Coronary artery (tissue), 2 donors: Measurements from ENCODE around the gene CRADD.

Experiments
- DNase-seq: peaks from one replicate; pipeline ENCODE4 v3.0.0-alpha.2; 2017; ENCODE audit warnings: low spot score
- H3K27ac ChIP-seq, 2 donors: fragments of 200-600 bp; sonication (generic); one replicate each; pipeline ENCODE4 v1.5.1; 2016 to 2019
- H3K4me3 ChIP-seq: fragments of 200-600 bp; sonication (generic); 2 replicates; pipeline ENCODE4 v1.5.1; 2016; ENCODE audit warnings: mild to moderate bottlenecking, moderate library complexity
- TF ChIP-seq, protein P1 (sequence below): fragments of 200-600 bp; sonication (generic); IDR thresholded peaks from one replicate; pipeline ENCODE4 v1.5.1; 2019; ENCODE audit warnings: antibody characterized with exemption

The CRADD gene

DNA sequence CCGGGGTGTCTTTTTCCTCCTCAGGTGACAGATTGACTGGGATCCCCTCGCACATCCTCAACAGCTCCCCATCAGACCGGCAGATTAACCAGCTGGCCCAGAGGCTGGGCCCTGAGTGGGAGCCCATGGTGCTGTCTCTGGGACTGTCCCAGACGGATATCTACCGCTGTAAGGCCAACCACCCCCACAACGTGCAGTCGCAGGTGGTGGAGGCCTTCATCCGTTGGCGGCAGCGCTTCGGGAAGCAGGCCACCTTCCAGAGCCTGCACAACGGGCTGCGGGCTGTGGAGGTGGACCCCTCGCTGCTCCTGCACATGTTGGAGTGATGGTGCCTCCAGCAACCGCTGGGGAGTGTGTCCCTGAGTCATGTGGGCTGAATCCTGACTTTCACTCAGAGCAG lies 172.8 kb downstream of the CRADD start:
- H3K4me3 ChIP-seq: no peak overlapping the region
- H3K27ac ChIP-seq: no peak overlapping the region
- TF ChIP-seq, protein P1, sequence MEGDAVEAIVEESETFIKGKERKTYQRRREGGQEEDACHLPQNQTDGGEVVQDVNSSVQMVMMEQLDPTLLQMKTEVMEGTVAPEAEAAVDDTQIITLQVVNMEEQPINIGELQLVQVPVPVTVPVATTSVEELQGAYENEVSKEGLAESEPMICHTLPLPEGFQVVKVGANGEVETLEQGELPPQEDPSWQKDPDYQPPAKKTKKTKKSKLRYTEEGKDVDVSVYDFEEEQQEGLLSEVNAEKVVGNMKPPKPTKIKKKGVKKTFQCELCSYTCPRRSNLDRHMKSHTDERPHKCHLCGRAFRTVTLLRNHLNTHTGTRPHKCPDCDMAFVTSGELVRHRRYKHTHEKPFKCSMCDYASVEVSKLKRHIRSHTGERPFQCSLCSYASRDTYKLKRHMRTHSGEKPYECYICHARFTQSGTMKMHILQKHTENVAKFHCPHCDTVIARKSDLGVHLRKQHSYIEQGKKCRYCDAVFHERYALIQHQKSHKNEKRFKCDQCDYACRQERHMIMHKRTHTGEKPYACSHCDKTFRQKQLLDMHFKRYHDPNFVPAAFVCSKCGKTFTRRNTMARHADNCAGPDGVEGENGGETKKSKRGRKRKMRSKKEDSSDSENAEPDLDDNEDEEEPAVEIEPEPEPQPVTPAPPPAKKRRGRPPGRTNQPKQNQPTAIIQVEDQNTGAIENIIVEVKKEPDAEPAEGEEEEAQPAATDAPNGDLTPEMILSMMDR: no peak
- DNase-seq: no peak

DNA sequence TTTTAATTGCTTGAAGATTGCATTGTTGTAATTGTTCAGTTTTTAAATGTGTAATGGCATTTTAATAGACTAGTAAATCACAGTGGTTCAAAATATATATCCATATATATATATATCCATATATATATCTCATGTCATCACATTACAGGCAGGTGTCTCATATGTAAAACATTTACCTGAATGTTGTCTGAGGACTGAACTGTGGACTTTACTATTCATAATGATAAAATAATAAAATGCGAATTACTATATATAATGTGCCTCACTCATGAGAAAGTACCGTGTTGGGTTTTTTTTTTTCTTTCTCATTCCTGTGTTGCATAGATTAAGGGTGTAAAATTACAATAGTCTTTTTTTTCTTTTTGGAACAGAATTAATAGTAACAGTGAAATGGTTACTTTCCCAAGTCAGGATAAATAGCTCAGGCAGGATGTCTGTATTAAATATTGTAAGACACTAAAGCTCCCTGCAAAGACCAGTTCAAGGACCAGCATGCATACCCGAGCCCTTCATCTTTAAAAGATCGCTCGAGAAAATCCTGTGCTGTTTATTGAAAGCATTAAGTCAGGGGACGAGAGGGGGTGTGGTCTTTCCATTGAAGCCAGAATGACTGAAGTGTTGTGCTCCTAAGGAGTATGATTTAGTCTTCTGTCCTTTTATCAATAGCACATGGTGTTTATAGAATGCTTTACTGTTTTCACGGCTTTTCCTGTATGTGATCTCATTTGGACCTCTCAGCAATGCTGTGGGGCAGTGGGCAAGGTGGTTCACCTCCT lies 173.5 kb downstream of the CRADD start:
- Histone ChIP-seq H3K4me3 (no peak overlapping the region), H3K27ac (no peak overlapping the region)
- TF ChIP-seq, protein P1: no peak
- no peak for DNase-seq

DNA sequence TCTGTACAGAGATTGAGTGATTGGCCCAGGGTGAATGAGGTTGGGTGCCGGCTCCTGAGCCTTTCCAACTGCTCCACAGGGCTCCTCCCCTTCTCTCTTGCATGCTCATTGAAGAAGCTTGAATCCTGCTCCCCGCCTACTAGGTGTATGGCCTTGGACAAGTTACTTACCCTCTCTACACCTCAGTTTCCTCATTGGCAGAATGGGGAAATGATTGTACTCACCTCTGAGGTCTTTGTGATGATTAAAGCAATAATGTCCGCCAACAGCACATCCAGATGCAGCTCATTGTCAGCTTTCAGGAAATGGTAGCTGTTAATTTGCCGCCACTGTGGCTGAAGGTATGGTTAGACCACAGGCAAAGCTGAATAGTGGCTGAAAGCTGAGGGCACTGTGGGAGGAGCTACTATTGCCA lies 174.1 kb downstream of the CRADD start:
- Histone ChIP-seq H3K27ac (no peak overlapping the region), H3K4me3 (no peak overlapping the region)
- no peak for DNase-seq
- TF ChIP-seq, protein P1: no peak

DNA sequence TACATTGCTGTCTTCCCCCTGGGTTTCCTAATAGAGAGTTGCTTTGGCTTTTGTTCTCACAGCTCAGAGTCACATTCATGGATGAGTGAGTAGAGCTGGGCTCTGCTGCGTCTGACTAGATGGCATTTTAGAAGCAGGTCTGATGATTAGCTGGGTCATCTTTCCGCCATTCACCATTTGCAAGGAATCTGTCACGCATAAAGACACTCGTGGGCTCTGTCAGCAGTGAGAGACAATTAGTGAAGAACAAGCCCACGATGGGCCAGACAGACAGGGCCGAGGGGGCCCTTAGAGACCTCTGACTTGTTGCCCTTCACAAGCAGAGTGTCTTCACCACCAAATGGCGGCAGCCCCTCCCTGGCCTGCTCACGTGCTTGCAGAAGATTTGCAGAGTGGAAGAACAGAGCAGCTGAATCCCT lies 175.0 kb downstream of the CRADD start:
- Histone ChIP-seq H3K27ac (no peak overlapping the region), H3K4me3 (no peak overlapping the region)
- DNase-seq: no peak
- TF ChIP-seq, protein P1: no peak

DNA sequence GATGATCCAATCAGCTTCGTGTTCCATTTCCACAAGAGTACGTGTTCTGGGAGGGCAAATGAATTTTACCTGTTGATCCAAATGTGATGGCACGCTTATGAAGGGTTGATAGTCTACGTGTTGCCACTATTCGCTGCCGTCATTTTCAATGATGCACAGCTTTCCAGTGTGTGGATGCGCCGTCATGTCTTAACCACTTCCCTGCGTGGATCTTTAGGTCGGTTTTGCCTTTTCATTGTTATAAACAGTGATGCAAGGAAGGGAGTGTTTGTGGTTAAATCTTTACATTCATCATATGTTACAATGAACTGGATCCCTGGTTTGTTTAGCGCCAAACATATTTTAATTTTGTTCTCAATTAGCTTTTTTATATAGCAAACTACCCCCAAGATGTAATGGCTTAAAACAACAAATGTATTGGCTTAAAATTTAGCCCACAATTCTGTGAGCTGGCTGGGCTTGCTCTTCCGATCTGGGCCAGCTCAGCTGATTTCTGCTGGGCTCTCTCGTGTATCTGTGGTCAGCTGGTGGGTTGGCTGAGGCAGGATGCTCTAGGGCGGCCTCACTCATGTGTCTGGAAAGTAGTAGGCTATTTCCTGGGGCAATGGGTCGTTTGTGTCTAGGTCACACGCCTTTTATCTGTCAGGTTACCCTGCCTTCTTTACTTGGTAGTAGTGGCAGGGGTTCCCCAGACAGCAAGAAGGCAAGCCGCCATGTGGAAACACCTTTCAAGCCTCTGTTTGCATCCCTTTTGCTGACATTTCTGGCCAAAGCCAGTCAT lies 176.7 kb downstream of the CRADD start:
- H3K4me3 ChIP-seq: no peak overlapping the region
- no peak overlapping the region for H3K27ac ChIP-seq
- TF ChIP-seq, protein P1: no peak
- no peak for DNase-seq

DNA sequence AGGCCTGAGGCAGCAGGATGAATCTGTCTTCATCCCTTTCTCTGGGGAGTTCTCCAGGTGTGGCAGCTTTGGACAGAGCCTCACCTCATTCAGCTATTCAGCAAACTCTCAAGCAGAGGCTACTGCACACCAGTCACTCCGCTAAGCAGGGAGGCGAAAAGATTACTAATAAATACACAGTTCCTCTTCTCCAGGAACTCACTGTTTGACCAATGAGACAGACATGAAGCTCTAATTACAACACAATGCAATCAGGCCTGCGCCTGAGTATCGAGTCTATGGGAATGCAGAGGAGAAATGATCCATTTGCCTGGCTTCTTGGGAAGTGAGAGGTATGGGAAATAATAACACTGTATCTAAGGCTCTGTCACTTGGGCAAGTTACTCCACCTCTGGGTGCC lies 178.1 kb downstream of the CRADD start:
- TF ChIP-seq, protein P1: no peak

More for the DNA sequence above, 178.1 kb downstream of the CRADD start:
- Histone ChIP-seq H3K27ac (no peak overlapping the region), H3K4me3 (no peak overlapping the region)
- DNase-seq: no peak
